Fibroblast of the conjunctiva (primary cell): ENCODE data around the gene BFSP1.
A peak's percentile ranks its signal among the peaks of the same experiment; 100 is the strongest.

Experiments used
- DNase-seq: peaks from one replicate; pipeline ENCODE4 v3.0.0-alpha.2; 2010; ENCODE audit warnings: low read depth

BFSP1 gene

GRCh38 chr20:17519606-17520285 lies 11.4 kb downstream of the BFSP1 start:
- no peak for DNase-seq

GRCh38 chr20:17518339-17519052 lies 12.7 kb downstream of the BFSP1 start:
- no peak for DNase-seq

- no peak for DNase-seq
These were observed 16.1 kb downstream of the BFSP1 start for GRCh38 chr20:17515053-17515452.

DNA sequence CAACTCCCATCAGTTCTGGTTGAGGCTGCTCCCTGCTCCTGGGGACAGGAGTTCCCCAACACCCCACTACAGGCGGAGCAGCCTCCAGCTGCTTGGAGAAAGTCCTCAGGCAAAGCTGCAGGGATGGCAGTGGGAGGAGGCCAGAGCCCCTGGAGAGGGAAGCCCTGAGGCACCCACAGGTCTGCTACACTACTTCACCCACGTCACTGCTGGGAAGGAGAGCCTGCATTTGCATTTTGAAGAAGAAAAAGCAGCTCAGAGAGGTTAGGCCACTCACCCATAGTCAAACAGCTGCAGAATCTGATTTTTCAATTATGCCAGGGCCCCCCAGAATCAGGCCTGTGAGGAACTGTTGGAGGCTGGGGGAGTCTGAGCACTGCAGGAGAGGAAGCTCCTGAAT lies 17.2 kb downstream of the BFSP1 start:
- no peak for DNase-seq

DNA sequence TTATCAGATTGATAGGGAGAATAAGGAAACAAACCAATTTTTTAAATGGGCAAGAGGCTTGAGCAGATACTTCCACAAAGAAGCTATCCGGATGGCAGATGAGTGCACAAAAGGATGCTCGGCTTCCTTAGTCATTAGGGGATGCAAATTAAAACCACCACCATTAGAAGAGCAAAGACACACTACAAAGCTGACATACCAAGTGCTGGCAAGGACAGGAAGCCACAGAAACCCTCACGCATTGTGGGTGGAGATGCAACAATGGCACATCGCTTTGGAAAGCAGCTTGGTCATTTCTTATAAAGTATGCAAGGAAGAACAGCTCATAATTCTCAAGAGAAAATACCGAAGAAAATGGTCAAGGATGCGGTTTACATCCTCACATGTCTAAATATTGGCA lies 19.8 kb downstream of the BFSP1 start:
- DNase-seq, result no peak

- no peak for DNase-seq
These were observed 20.6 kb downstream of the BFSP1 start for GRCh38 chr20:17510548-17510947.

- DNase-seq, result no peak
These were observed 22.4 kb downstream of the BFSP1 start for GRCh38 chr20:17508756-17509155.

GRCh38 chr20:17507531-17507930 lies 23.6 kb downstream of the BFSP1 start:
- DNase-seq, result no peak

- DNase-seq, result no peak
These were observed 24.1 kb downstream of the BFSP1 start for GRCh38 chr20:17507032-17507431.

DNA sequence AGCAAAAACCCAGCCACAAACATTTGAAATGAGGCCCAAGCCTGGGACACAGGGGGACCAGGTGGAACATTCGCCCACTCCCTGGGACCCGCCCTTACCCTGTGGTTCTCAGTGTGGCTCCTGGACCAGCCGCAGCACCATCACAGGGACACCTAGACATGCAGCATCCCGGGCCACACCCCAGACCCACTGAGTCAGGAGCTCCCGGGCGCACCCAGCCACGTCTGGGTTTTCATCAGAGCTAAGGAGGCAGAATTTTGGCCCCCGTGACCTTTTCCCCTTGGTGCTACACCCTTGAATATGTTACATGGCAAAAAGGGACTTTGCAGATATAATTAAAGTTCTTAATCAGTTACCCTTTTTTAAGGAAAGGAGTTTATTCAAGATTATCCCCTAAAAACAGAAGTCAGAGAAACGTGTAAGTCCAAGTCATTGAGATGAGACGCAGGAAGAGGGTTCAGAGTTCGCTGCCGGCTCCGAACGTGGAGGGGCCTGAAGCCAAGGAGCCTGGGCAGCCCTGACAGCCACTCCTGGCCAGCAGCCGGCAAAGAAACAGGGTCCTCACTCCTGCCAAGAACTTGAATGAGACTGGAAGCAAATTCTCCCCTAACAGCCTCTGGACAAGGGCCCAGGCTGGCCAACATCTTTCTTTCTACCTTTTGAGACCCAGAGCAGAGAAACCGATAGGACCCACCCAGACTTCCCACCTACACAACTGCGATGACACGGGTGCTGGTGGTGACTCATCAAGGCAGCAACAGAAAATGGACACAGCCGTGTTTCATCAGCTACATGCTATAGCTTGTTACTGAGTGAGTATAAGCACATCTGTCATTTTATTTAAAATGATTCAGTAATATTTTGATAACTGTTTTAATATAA lies 25.3 kb downstream of the BFSP1 start:
- peak; percentile 23 for DNase-seq

DNA sequence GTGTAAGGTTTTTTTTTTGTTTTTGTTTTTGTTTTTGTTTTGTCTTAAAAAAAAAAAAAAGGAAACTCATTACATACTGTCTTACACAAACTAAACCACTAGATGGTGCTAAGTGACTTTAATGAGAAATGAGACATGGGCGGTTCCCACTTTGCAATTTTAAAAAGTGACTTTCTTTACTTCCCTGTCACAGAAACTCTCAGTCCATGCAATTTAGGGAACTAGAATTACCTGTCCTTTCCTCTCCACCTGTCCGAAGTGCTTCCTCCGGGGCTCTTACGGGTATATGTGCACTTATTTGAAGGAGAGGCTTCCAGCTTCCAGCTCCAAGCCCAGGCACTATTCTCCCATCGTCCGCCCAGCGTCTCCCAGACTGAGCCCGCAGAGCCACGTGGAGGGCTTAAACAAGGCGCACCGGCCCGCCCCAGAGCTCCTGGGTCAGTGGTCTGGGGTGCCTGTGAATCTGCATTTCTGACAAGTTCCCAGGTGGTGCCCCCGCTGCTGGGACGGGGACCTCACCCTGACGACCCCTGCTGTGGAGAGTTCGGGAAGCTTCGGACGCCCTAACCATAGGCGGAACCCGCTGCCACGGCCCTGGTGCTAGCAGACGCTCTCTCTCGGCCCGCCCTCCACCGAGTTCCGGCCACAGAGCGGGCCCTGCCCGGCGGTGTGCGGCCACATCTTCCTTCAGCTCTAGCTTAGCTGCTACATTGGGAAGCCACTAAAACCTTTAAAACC lies 26.1 kb downstream of the BFSP1 start:
- peak; percentile 36 for DNase-seq

GRCh38 chr20:17504066-17504897 lies 26.9 kb downstream of the BFSP1 start:
- no peak for DNase-seq

- DNase-seq, result no peak
These were observed 27.7 kb downstream of the BFSP1 start for GRCh38 chr20:17503301-17504065.

DNA sequence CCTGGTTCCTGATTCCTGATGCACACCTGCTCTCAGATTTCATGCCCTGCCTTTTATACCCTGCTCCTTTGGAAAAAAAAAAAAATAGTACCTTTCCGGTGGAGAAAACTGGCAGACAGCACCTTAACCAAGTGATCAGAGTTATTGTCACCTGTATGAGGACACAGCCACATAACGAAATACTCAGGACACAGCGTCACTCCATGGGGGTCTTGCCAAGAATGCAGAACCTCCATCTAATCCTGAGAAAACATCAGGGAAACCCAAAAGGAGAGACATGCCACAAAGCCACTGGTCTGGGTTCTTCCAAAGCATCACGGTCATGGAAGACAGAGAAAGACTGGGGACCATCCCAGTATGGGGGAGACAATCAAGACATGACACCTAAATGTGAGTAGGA lies 29.1 kb downstream of the BFSP1 start:
- no peak for DNase-seq

GRCh38 chr20:17501701-17502100 lies 29.5 kb downstream of the BFSP1 start:
- no peak for DNase-seq

DNA sequence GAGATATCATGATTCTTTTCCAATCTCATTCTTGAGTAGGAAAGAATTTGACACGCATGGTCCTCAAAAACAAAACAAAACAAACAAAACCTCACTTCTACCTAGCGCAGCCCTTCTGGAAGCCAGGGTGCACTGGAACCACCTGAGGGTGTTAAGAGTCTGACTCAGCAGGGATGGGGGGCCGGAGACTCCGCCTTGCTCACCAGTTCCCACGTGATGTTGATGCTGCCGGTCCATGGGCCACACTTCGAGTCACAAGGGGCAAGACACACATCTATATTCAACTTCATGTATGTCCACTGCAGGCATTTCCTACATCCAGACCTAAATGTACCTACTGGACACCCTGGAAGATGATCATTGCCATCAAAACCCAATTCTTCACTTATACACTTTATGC lies 30.4 kb downstream of the BFSP1 start:
- DNase-seq, result no peak

DNA sequence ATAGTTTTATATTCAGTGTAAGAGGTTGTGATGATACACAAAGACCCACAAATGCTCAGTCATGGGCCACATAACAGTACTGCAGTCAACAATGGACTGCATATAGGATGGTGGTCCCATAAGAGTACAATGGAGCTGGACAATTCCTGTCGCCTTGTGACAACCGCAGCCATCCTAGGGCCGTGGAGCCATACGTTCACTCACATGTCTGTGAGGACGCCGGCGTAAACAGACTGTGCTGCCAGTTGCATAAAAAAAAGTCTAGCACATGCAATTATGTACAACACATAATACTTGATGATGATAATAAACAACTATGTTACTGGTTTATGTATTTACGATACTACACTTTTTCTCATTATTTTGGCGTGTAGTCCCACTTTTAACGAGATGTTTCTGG lies 30.9 kb downstream of the BFSP1 start:
- DNase-seq, result no peak

DNA sequence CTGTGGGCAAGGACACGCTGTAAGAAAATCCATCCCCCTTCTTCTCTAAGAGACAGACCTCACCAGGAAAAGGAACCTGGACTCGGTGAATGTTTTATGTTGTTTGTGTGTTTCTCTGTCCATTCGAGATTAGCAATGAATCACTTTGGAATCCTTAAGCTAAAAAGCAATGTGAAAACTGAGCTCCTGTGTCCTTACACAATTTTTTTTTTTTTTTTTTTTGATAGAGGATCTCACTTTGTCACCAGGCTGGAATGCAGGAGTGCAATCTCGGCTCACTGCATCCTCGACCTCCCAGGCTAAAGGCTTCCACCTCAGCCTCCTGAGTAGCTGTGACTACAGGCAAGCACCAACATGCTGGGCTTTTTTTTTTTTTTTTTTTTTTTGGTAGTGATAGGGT lies 32.1 kb downstream of the BFSP1 start:
- DNase-seq, result no peak

GRCh38 chr20:17498641-17499040 lies 32.5 kb downstream of the BFSP1 start:
- DNase-seq, result no peak

GRCh38 chr20:17497821-17498580 lies 33.2 kb downstream of the BFSP1 start:
- no peak for DNase-seq
